Adrenal gland (tissue), 19 donors: Measurements from ENCODE around the gene F11. TPM values are rescaled to one million over a fixed set of nuclear protein-coding genes. Genes with fewer than 3 reads are reported as not detected.

Experiments
- DNase-seq, 7 donors: peaks; one replicate each; pipeline ENCODE4 v3.0.0-alpha.2; 2019 to 2020
- H3K27ac ChIP-seq, 5 donors: fragments of 200-600 bp; sonication (generic) in 4 of 5; 1 replicate in 3 of 5; 2 replicates in 2 of 5; pipeline versions ENCODE4 v1.5.1 to v1.8.0; 2016 to 2020; ENCODE audit warnings: mild to moderate bottlenecking in 1 of 5
- H3K27me3 ChIP-seq: fragments of 200-600 bp; 2 replicates; pipeline ENCODE4 v1.8.0; 2021
- H3K36me3 ChIP-seq, 2 donors: fragments of 200-600 bp; replicated peaks in 1 of 2; 1 replicate in 1 of 2; 2 replicates in 1 of 2; pipeline versions ENCODE4 v1.5.1 to v1.8.0; 2018 to 2022
- H3K4me1 ChIP-seq, 2 donors: fragments of 200-600 bp; replicated peaks in 1 of 2; 1 replicate in 1 of 2; 2 replicates in 1 of 2; pipeline versions ENCODE4 v1.5.1 to v1.8.0; 2018 to 2021
- H3K4me3 ChIP-seq, 4 donors: fragments of 200-600 bp; sonication (generic) in 3 of 4; one replicate each; pipeline ENCODE4 v1.5.1; 2016 to 2018
- H3K9me3 ChIP-seq, 3 donors: fragments of 200-600 bp; sonication (generic) in 1 of 3; replicated peaks in 1 of 3; 1 replicate in 2 of 3; 2 replicates in 1 of 3; pipeline versions ENCODE4 v1.5.1 to v1.8.0; 2016 to 2021
- CTCF ChIP-seq, 6 experiments: fragments of 450-650 bp in 4 of 6; fragments of 200-600 bp in 2 of 6; sonication (generic) in 1 of 6; IDR thresholded peaks; 1 replicate in 5 of 6; 2 replicates in 1 of 6; pipeline versions ENCODE4 v1.5.1 to v1.8.0; 2016 to 2021; ENCODE audit warnings: antibody characterized with exemption in 6 of 6, mild to moderate bottlenecking in 2 of 6, moderate library complexity in 1 of 6
- POLR2A ChIP-seq, 2 donors: fragments of 450-650 bp; IDR thresholded peaks; one replicate each; pipeline ENCODE4 v1.6.1; 2017; ENCODE audit warnings: antibody characterized with exemption in 2 of 2, mild to moderate bottlenecking in 2 of 2, moderate library complexity in 1 of 2
- WGBS, 4 donors: extraction: QIAGEN DNeasy Blood & Tissue Kit in 2 of 4; methylation state at CpG; one replicate each; pipeline versions ENCODE4 v1.1.5 to v1.1.7; 2013 to 2017; 5-methylcytosine and 5-hydroxymethylcytosine counted together
- intact Hi-C, 2 donors: fragments of 100-400 bp; cut with DNase I; formaldehyde crosslinking; loops; one replicate each; pipeline versions ENCODE4 v1.14.1 to v1.15.0; 2022 to 2023
- long read RNA-seq, 10 donors: library from polyadenylated mRNA in 3 of 10; unstranded in 2 of 10; stranded (forward) in 1 of 10; transcript quantifications; one replicate each; pipeline ENCODE4 v2.0.0 and lab custom pipeline, GENCODE V29; 2021 to 2026
- polyA plus RNA-seq, 3 donors: library from polyadenylated mRNA; stranded (reverse); fragments of 200-250 nt in 2 of 3; fragments of 350-450 nt in 1 of 3; fragmentation: Illumina TruSeq in 1 of 3; extraction: RNeasy Lipid Tissue Mini Kit (QIAGEN cat#74804) in 1 of 3; gene quantifications; one replicate each; pipeline ENCODE4 v1.2.3, GENCODE V29; 2013 to 2014
- total RNA-seq, 9 donors: library from RNA; depleted of rRNA in 4 of 9; stranded (reverse); fragments of >200 nt in 4 of 9; fragments of 120-200 nt in 1 of 9; fragmentation: NEBNext Ultra II Directional in 1 of 9; extraction: Animal tissue kit (Norgen Biotek cat#: 25700) in 1 of 9; gene quantifications; one replicate each; pipeline versions ENCODE4 v1.1.0 to v1.2.4, GENCODE V29; 2013 to 2023
- donor health status: healthy with polysubstance abuse.
- donor health status: Bipolar disorder and iron deficiency.
- donor health status: DM: yes; HTN: yes; CAD: no.
- donor health status: DM: no; HTN: no; CAD: no.
- donor health status: DM: no; HTN: no; CAD: no.
- donor health status: DM: yes; HTN: yes; CAD: no.

Gene F11
- under 1 TPM in 3 of 9 donors, not detected in 6; 0.07 to 0.19 (median 0.11) TPM for total RNA-seq
- under 1 TPM in 1 of 3 donors, not detected in 2; 0.17 TPM for polyA plus RNA-seq
- long read RNA-seq, donor 1: 0 reads
- long read RNA-seq, donor 2: 0 reads
- long read RNA-seq, donor 3: 0 reads
- long read RNA-seq, donor 4: 0 reads
- long read RNA-seq, donor 5: 0 reads
- long read RNA-seq, donor 6: 0 reads
- long read RNA-seq, donor 7: 0 reads
- long read RNA-seq, donor 8: 0 reads
- long read RNA-seq, donor 9: 0 reads
- long read RNA-seq, donor 10: 0 reads

- TF ChIP-seq POLR2A (IDR thresholded peaks at IDR 0.05) (no peak), CTCF (IDR thresholded peaks at IDR 0.05) (no peak)
- WGBS, 4 donors: 66 to 70% (median 69%) methylated on average over 10 of the region's 10 CpGs
- Histone ChIP-seq H3K4me3 (no peak within 1 kb of the TSS), H3K9me3 (no peaks in the 10 kb centered on the region), H3K36me3 (no peaks in the 10 kb centered on the region), H3K27me3 (no peaks in the 10 kb centered on the region), H3K27ac (no peak within 1 kb of the TSS), H3K4me1 (peaks cover 0 to under 1% of the 10 kb centered on the region in 2 donors)
- no peak for DNase-seq
- intact Hi-C loops: no loop called here
Observed at GRCh38 chr4:186265683-186266652, at the start of gene F11. F11 (plus strand) TSS chr4:186266189; CDS start chr4:186267137, 948 bp downstream.

- no peak overlapping the region for H3K27ac ChIP-seq
- WGBS, 4 donors: 45 to 60% (median 50%) methylated on average over 8 of the region's 8 CpGs
- H3K4me3 ChIP-seq: no peak overlapping the region
- H3K27me3 ChIP-seq: no peaks in the 10 kb centered on the region
- intact Hi-C loops: no loop called here
- DNase-seq: no peak
- H3K36me3 ChIP-seq: no peaks in the 10 kb centered on the region
- TF ChIP-seq POLR2A (IDR thresholded peaks at IDR 0.05) (no peak), CTCF (IDR thresholded peaks at IDR 0.05) (no peak)
- no peaks in the 10 kb centered on the region for H3K4me1 ChIP-seq
- H3K9me3 ChIP-seq: no peaks in the 10 kb centered on the region
Observed at GRCh38 chr4:186216465-186217024, 49.4 kb upstream of the F11 start.

GRCh38 chr4:186217733-186218293 is 48.2 kb upstream of the F11 start:
- no peaks in the 10 kb centered on the region for H3K4me1 ChIP-seq
- TF ChIP-seq POLR2A (IDR thresholded peaks at IDR 0.05) (no peak), CTCF (IDR thresholded peaks at IDR 0.05) (no peak)
- no peaks in the 10 kb centered on the region for H3K27me3 ChIP-seq
- WGBS, 4 donors: 24 to 58% (median 36%) methylated on average over 1 of the region's 1 CpG
- no peaks in the 10 kb centered on the region for H3K9me3 ChIP-seq
- DNase-seq: no peak
- no peak overlapping the region for H3K27ac ChIP-seq
- intact Hi-C loops: no loop called here
- no peaks in the 10 kb centered on the region for H3K36me3 ChIP-seq
- H3K4me3 ChIP-seq: no peak overlapping the region

- no peak overlapping the region for H3K4me3 ChIP-seq
- H3K27me3 ChIP-seq: no peaks in the 10 kb centered on the region
- H3K4me1 ChIP-seq: no peaks in the 10 kb centered on the region
- TF ChIP-seq CTCF (IDR thresholded peaks at IDR 0.05) (no peak), POLR2A (IDR thresholded peaks at IDR 0.05) (no peak)
- H3K9me3 ChIP-seq: no peaks in the 10 kb centered on the region
- H3K36me3 ChIP-seq: no peaks in the 10 kb centered on the region
- DNase-seq: no peak
- 84 to 96% (median 86%) methylated on average over 1 of the region's 1 CpG for WGBS, 4 donors
- intact Hi-C loops: no loop called here
- no peak overlapping the region for H3K27ac ChIP-seq
Observed at GRCh38 chr4:186221624-186222023, 44.4 kb upstream of the F11 start.
